Loucy (cell line): ENCODE results near the gene EPHA2.

Source experiments
- H2AFZ ChIP-seq: fragments of 200-600 bp; sonication (generic); 2 replicates; pipeline ENCODE4 v1.6.0; 2016; ENCODE audit warnings: antibody characterized with exemption, mild to moderate bottlenecking, low read length, moderate library complexity
- H3F3A ChIP-seq: fragments of 200-600 bp; 2 replicates; pipeline ENCODE4 v1.6.0; 2016; ENCODE audit warnings: antibody characterized with exemption, low read depth, mild to moderate bottlenecking
- H3K27me3 ChIP-seq: fragments of 200-600 bp; sonication (generic); 2 replicates; pipeline ENCODE4 v1.6.1; 2014; ENCODE audit warnings: low read length, mild to moderate bottlenecking; ENCODE audit not compliant: insufficient read depth, poor library complexity, severe bottlenecking
- H3K36me3 ChIP-seq: fragments of 200-600 bp; sonication (generic); 2 replicates; pipeline ENCODE4 v1.6.1; 2016; ENCODE audit warnings: low read length; ENCODE audit not compliant: insufficient read depth
- H3K4me1 ChIP-seq: fragments of 200-600 bp; sonication (generic); 2 replicates; pipeline ENCODE4 v1.5.1; 2014; ENCODE audit warnings: low read length, mild to moderate bottlenecking; ENCODE audit not compliant: insufficient read depth, poor library complexity, severe bottlenecking
- H3K4me2 ChIP-seq: fragments of 200-600 bp; sonication (generic); 2 replicates; pipeline ENCODE4 v1.6.0; 2014; ENCODE audit warnings: antibody characterized with exemption, low read length, low read depth, mild to moderate bottlenecking; ENCODE audit not compliant: poor library complexity, severe bottlenecking
- H3K4me3 ChIP-seq: fragments of 200-600 bp; sonication (generic); 2 replicates; pipeline ENCODE4 v1.5.1; 2014; ENCODE audit warnings: low read length, mild to moderate bottlenecking, mixed read lengths; ENCODE audit not compliant: poor library complexity, severe bottlenecking
- H3K79me2 ChIP-seq: fragments of 200-600 bp; sonication (generic); 2 replicates; pipeline ENCODE4 v1.6.1; 2014; ENCODE audit warnings: low read length; ENCODE audit not compliant: insufficient read depth
- H3K9ac ChIP-seq: fragments of 200-600 bp; sonication (generic); 2 replicates; pipeline ENCODE4 v1.6.0; 2014; ENCODE audit warnings: mild to moderate bottlenecking, low read depth, low read length, moderate library complexity; ENCODE audit not compliant: poor library complexity, severe bottlenecking
- H3K9me2 ChIP-seq: fragments of 200-600 bp; sonication (generic); replicated peaks from 2 replicates; pipeline ENCODE4 v1.6.1; 2016; ENCODE audit warnings: low read depth, low read length, mixed read lengths
- H3K9me3 ChIP-seq: fragments of 200-600 bp; sonication (generic); 2 replicates; pipeline ENCODE4 v1.6.1; 2014; ENCODE audit warnings: mild to moderate bottlenecking, antibody characterized with exemption, low read length, low read depth; ENCODE audit not compliant: insufficient read depth
- H4K20me1 ChIP-seq: fragments of 200-600 bp; sonication (generic); 2 replicates; pipeline ENCODE4 v1.6.0; 2014; ENCODE audit warnings: antibody characterized with exemption, low read length, mild to moderate bottlenecking; ENCODE audit not compliant: insufficient read depth, poor library complexity, severe bottlenecking
- CTCF ChIP-seq: fragments of 200-600 bp; sonication (generic); conservative IDR thresholded peaks from 2 replicates; pipeline ENCODE4 v1.5.1; 2014; ENCODE audit warnings: mild to moderate bottlenecking, antibody characterized with exemption, low read length
- EZH2phosphoT487 ChIP-seq: fragments of 200-600 bp; IDR thresholded peaks from 2 replicates; pipeline ENCODE4 v1.6.1; 2018; ENCODE audit warnings: antibody characterized with exemption, mild to moderate bottlenecking, moderate library complexity, borderline replicate concordance

EPHA2 gene

GRCh38 chr1:16094453-16095158 lies 61.3 kb downstream of the EPHA2 start:
- no peak overlapping the region for H3K9ac ChIP-seq
- no peaks in the 10 kb centered on the region for H3K9me2 ChIP-seq
- H3K79me2 ChIP-seq: no peaks in the 10 kb centered on the region
- TF ChIP-seq EZH2phosphoT487 (no peak), CTCF (no peak)
- H3K4me1 ChIP-seq: no peaks in the 10 kb centered on the region
- H4K20me1 ChIP-seq: no peaks in the 10 kb centered on the region
- H3F3A ChIP-seq: no peaks in the 10 kb centered on the region
- H3K27me3 ChIP-seq: no peaks in the 10 kb centered on the region
- H2AFZ ChIP-seq: no peak overlapping the region
- H3K9me3 ChIP-seq: no peaks in the 10 kb centered on the region
- H3K36me3 ChIP-seq: no peaks in the 10 kb centered on the region
- H3K4me2 ChIP-seq: no peak overlapping the region
- no peak overlapping the region for H3K4me3 ChIP-seq

- Histone ChIP-seq H2AFZ (no peak overlapping the region), H4K20me1 (no peaks in the 10 kb centered on the region), H3K4me2 (no peak overlapping the region), H3F3A (no peaks in the 10 kb centered on the region), H3K4me3 (no peak overlapping the region), H3K27me3 (no peaks in the 10 kb centered on the region), H3K9ac (no peak overlapping the region), H3K79me2 (no peaks in the 10 kb centered on the region), H3K9me3 (no peaks in the 10 kb centered on the region), H3K9me2 (no peaks in the 10 kb centered on the region), H3K4me1 (no peaks in the 10 kb centered on the region), H3K36me3 (no peaks in the 10 kb centered on the region)
- TF ChIP-seq EZH2phosphoT487 (no peak), CTCF (no peak)
Measured at GRCh38 chr1:16093611-16094010, 62.3 kb downstream of the EPHA2 start.

GRCh38 chr1:16092923-16093511 lies 62.9 kb downstream of the EPHA2 start:
- H3K27me3 ChIP-seq: no peaks in the 10 kb centered on the region
- H3K9me2 ChIP-seq: no peaks in the 10 kb centered on the region
- H3K9ac ChIP-seq: no peak overlapping the region

More at GRCh38 chr1:16092923-16093511, 62.9 kb downstream of the EPHA2 start:
- Histone ChIP-seq H4K20me1 (no peaks in the 10 kb centered on the region), H3K4me3 (no peak overlapping the region), H3F3A (no peaks in the 10 kb centered on the region), H3K9me3 (no peaks in the 10 kb centered on the region), H2AFZ (no peak overlapping the region), H3K4me2 (no peak overlapping the region), H3K4me1 (no peaks in the 10 kb centered on the region), H3K79me2 (no peaks in the 10 kb centered on the region), H3K36me3 (no peaks in the 10 kb centered on the region)
- TF ChIP-seq CTCF: no peak
- no peak for TF ChIP-seq EZH2phosphoT487
